Measurements from ENCODE around the gene LILRA5. TPM values are rescaled to one million over a fixed set of nuclear protein-coding genes. Genes with fewer than 3 reads are reported as not detected.
A peak's percentile ranks its signal among the peaks of the same experiment; 100 is the strongest.
"Not testable (repeated sequence)": the region's sequence is repeated elsewhere in the genome, so short reads cannot be mapped to it uniquely, and the experiment has no call there.

LILRA5 gene
- total RNA-seq, result 100 to 1,000 TPM in 2 of 7 donors, 10 to 100 TPM in 5; 43.3 to 262 (median 79.9) TPM
- polyA plus RNA-seq, result 10 to 100 TPM; 16.3 to 53.6 (median 34.5) TPM
- long read RNA-seq, donor 1, partial matches to known transcripts, result 0 of 2 reads
- long read RNA-seq, donor 1, other reads (novel, unspliced or antisense), result 0 of 2 reads
- long read RNA-seq, donor 2, partial matches to known transcripts, result 0 of 4 reads
- long read RNA-seq, donor 2, other reads (novel, unspliced or antisense), result 0 of 4 reads

DNA sequence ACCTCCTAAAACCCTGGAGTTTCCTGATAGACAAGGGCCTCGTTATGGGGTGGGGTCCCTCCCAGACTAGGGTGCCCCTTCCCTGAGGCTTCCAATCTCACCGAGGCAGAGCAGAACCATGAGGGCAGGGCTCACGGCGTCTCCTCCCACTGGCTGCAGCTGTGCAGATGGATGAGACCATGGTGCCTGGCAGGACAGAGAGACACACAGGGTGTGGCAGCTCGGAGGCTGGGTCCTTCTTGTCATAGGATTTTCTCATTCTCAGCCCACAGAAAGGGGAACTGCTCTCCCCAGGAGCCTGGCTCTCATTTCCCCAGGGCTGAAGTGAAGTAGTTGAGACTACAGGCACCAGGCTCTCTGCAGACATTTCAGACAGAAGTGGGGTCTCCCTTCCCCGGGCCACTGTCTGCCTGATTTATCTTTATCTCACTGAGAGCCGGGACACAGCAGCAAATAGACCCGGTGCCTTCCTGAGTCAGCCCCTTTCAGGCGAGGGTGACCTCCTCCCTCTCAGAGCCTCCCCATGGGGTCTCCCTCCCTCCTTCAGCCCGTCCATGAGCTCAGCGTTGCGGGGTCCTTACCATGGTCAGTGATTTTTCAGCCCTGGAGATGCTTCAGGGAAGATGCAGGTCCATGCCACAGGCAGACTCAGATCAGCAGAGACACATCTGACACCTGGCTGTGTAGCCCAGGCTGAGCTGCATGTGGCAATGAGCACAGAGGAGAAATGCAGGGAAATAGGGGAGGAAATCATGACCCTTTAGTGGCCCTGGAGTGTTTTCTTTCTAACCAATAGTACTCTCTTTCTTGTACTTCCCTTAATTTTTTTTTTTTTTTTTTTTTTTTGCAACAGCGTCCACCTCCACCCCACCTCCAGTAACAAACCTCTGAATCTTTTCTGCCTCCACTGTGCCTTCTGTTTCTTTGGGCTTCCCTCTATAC, at the start of gene LILRA5:
Gene LILRA5, minus strand, starts transcription at position 731 of the 942 bp plus-strand sequence. Its CDS starts 147 bp downstream, at position 584.
- H3K36me3 ChIP-seq, result peaks cover 0 to 26% (median 0%) of the 10 kb centered on the region in 6 donors
- peak within 1 kb of the TSS in 7 of 8 donors; percentile 61 to 91 (median 82) for H3K27ac ChIP-seq
- WGBS, 5 donors, result 14 to 37% (median 31%) methylated on average over 9 to 13 of the region's 13 CpGs
- peak within 1 kb of the TSS; percentile 2 to 60 (median 29) for H3K4me3 ChIP-seq
- TF ChIP-seq POLR2A (IDR thresholded peaks at IDR 0.05) (no peak), POLR2AphosphoS5 (IDR thresholded peaks at IDR 0.05) (peak; percentile 51 to 64 (median 51))
- TF ChIP-seq, protein P1, sequence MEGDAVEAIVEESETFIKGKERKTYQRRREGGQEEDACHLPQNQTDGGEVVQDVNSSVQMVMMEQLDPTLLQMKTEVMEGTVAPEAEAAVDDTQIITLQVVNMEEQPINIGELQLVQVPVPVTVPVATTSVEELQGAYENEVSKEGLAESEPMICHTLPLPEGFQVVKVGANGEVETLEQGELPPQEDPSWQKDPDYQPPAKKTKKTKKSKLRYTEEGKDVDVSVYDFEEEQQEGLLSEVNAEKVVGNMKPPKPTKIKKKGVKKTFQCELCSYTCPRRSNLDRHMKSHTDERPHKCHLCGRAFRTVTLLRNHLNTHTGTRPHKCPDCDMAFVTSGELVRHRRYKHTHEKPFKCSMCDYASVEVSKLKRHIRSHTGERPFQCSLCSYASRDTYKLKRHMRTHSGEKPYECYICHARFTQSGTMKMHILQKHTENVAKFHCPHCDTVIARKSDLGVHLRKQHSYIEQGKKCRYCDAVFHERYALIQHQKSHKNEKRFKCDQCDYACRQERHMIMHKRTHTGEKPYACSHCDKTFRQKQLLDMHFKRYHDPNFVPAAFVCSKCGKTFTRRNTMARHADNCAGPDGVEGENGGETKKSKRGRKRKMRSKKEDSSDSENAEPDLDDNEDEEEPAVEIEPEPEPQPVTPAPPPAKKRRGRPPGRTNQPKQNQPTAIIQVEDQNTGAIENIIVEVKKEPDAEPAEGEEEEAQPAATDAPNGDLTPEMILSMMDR (IDR thresholded peaks at IDR 0.05 in 8 of 11, conservative IDR thresholded peaks at IDR 0.05 in 3 of 11), result no peak
- H3K9me3 ChIP-seq, result no peaks in the 10 kb centered on the region
- intact Hi-C loops (cut with DNase I; ENCODE audit: low total_unique reads), result no loop called here
- H3K4me1 ChIP-seq, result peaks cover 0 to 76% (median 12%) of the 10 kb centered on the region in 6 donors
- peaks cover 0 to 67% (median 4%) of the 10 kb centered on the region in 7 donors for H3K27me3 ChIP-seq (replicated peaks in 1 of 7)
- DNase-seq, result peak; percentile 86

DNA sequence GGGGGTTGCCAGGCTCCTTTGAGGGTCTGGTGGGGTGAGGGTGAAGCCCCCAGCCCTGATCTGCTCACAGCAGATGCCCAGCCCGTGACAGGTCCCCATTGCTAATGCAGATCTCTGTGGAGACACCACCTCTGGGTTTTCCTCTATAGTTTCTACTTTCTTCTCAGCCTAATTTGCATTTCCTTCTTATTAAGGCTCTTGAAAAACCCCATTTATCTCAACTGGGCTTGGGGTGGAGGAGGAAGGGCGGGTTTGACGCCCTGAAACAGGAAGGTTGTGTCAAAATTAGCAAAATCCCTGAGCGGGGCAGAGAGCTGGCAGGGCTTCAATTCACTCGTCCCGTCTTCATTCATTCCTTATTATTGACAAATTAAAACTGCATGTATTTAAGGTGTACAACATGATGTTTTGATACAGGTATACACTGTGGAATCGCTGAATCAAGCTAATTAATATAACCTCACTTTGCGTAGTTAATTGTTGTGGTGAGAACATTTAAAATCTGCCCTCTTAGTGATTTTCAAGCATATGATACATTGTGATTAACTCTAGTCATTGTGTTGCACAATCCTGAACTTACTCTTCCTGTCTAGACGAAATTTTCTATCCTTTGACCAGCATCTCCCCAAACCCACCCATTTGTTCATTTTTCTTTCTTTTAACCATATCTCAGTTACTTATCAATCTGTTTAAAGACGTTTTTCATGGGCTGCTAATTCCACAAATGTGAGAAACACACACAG, 48.9 kb upstream of the LILRA5 start:
- 12 to 24% (median 16%) methylated on average over 4 to 6 of the region's 10 CpGs for WGBS, 5 donors

DNA sequence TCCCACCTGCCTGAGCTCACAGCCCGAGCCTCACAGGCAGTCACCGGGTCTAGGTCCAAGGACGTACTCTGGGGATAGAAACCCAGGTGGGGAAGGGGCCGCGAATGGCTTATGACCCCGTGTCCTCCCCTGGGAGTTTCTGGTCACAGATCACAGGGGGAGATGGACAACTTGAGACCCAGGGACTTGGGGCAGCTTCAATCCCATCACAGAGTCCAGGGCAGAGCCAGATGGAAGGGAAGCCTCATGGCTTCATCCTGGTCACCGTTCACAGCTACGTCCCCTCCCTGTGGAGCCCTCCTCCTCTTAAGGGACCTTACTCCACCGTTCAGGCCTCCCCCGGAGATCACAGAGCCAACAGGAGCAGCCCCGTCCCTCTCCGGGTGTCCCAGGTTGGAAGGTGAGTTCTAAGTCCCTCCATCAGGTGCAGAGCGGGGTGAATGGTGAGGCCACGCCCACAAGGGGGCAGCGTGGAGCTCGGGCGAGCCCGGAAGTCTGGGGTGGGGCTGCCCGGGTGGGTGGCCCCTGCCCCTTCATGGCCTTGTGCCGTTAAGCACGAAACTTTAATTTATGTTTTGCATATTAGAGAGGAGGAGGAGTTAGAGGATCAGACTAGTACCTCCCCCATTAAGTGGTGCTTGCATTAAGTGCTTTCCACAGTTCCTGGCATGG, 46.3 kb upstream of the LILRA5 start:
- H3K9me3 ChIP-seq; intact Hi-C loops (cut with DNase I; ENCODE audit: low total_unique reads); H3K27me3 ChIP-seq (replicated peaks in 1 of 7); H3K4me3 ChIP-seq: not testable (repeated sequence)
- H3K4me1 ChIP-seq, result peaks cover 5 to 70% (median 23%) of the 10 kb centered on the region in 6 donors
- H3K27ac ChIP-seq, result peak overlapping the region in 2 of 8 donors; percentile 23 to 30
- peak; percentile 94 for DNase-seq
- WGBS, 5 donors, result 9 to 46% (median 25%) methylated on average over 3 to 15 of the region's 21 CpGs
- TF ChIP-seq, protein P1 (IDR thresholded peaks at IDR 0.05 in 8 of 11, conservative IDR thresholded peaks at IDR 0.05 in 3 of 11), result peak in 7 of 11 experiments; percentile 7 to 67 (median 49)
- peaks cover 0 to 41% (median 27%) of the 10 kb centered on the region in 6 donors for H3K36me3 ChIP-seq

More for the DNA sequence above, 48.9 kb upstream of the LILRA5 start:
- intact Hi-C loops (cut with DNase I; ENCODE audit: low total_unique reads); H3K9me3 ChIP-seq; H3K27me3 ChIP-seq (replicated peaks in 1 of 7); DNase-seq: not testable (repeated sequence)
- Histone ChIP-seq H3K36me3 (peaks cover 0 to 16% (median 4%) of the 10 kb centered on the region in 6 donors), H3K4me3 (peak overlapping the region in 6 of 8 donors; percentile 8 to 69 (median 45)), H3K4me1 (peaks cover 5 to 72% (median 37%) of the 10 kb centered on the region in 6 donors), H3K27ac (peak overlapping the region; percentile 35 to 94 (median 82))

DNA sequence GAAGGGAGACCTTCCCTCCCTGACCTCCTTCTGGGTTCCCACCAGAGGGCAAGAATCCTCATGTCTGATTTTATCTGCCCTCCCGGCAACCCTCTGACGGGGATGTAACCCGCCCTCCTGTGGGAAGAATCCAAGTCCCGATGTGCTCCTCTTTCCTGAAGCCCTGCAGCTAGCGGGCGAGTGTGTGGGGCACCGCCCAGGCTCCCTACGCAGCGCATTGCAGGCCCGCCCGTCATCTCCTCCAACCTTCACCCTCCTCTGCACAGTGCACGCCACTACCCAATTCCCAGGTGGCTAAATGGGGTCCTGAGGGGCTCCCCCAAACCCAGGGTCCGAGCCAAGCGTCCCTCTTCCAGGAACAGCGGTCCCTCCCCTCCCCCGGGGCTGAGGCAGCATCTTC, 44.4 kb upstream of the LILRA5 start:
- no peak overlapping the region for H3K4me3 ChIP-seq
- H3K27ac ChIP-seq, result peak overlapping the region in 1 of 8 donors; percentile 9
- H3K9me3 ChIP-seq, result no peaks in the 10 kb centered on the region
- no peaks in the 10 kb centered on the region for H3K27me3 ChIP-seq (replicated peaks in 1 of 7)
- peaks cover 0 to 46% (median 28%) of the 10 kb centered on the region in 6 donors for H3K36me3 ChIP-seq
- peak in 2 of 3 donors; percentile 27 to 74 for TF ChIP-seq POLR2AphosphoS5 (IDR thresholded peaks at IDR 0.05)
- no peak for TF ChIP-seq POLR2A (IDR thresholded peaks at IDR 0.05)
- TF ChIP-seq, protein P1 (IDR thresholded peaks at IDR 0.05 in 8 of 11, conservative IDR thresholded peaks at IDR 0.05 in 3 of 11), result no peak
- H3K4me1 ChIP-seq, result peaks cover 9 to 70% (median 23%) of the 10 kb centered on the region in 6 donors
- WGBS, 5 donors, result 75 to 89% (median 83%) methylated on average over 15 to 16 of the region's 16 CpGs
- intact Hi-C loops (cut with DNase I; ENCODE audit: low total_unique reads), result no loop called here
- DNase-seq, result no peak
